IMR-90 (cell line): Measurements from ENCODE around the gene PALB2. TPM values are rescaled to one million over a fixed set of nuclear protein-coding genes. Genes with fewer than 3 reads are reported as not detected.

Experiments
- ATAC-seq: fragments of 200-7000 bp; cut with Tn5 transposase; 2 replicates; pipeline ENCODE4 v1.9.1; 2020; ENCODE audit warnings: low read depth, mild to moderate bottlenecking, moderate library complexity
- BruUV-seq: library from RNA; stranded (reverse); fragments of 400-500 nt; replicated peaks from 2 replicates; lab custom pipeline; 2021; lab: Mats Ljungman, UMichigan
- CTCF ChIA-PET: fragments of 300-600 bp; formaldehyde crosslinking; extraction: SDS; loops from one replicate; lab custom pipeline; 2021; ENCODE audit warnings: antibody characterized with exemption; lab: Yijun Ruan, JAX
- POLR2A ChIA-PET: fragments of 300-600 bp; sonication (Branson Sonifier 250); formaldehyde crosslinking; loops from one replicate; lab custom pipeline; 2022; ENCODE audit warnings: antibody characterized with exemption; ENCODE audit not compliant: unreplicated experiment; lab: Charles Lee
- DNase-seq: peaks from one replicate; pipeline ENCODE4 v3.0.0; 2013
- H2AFZ ChIP-seq: replicated peaks from 2 replicates; pipeline ENCODE3; 2013; ENCODE audit warnings: low read length, mild to moderate bottlenecking; ENCODE audit not compliant: poor library complexity
- H2AK5ac ChIP-seq: 2 replicates; pipeline ENCODE4 v1.6.1; 2013; ENCODE audit warnings: low read depth, low read length, inconsistent platforms
- H2AK9ac ChIP-seq: replicated peaks from 2 replicates; pipeline ENCODE3; 2013; ENCODE audit warnings: mild to moderate bottlenecking, low read depth, low read length, moderate library complexity; ENCODE audit not compliant: poor library complexity
- H2BK120ac ChIP-seq: 2 replicates; pipeline ENCODE4 v1.6.1; 2013; ENCODE audit warnings: low read depth, low read length, inconsistent platforms
- H2BK15ac ChIP-seq: 3 replicates; pipeline ENCODE4 v1.6.1; 2013; ENCODE audit warnings: low read depth, low read length, inconsistent platforms
- H2BK20ac ChIP-seq: 2 replicates; pipeline ENCODE4 v1.6.1; 2013; ENCODE audit warnings: low read depth, mild to moderate bottlenecking, inconsistent platforms, low read length, moderate library complexity
- H2BK5ac ChIP-seq: 2 replicates; pipeline ENCODE4 v1.6.1; 2013; ENCODE audit warnings: mild to moderate bottlenecking, low read depth, low read length, inconsistent platforms; ENCODE audit not compliant: poor library complexity, severe bottlenecking
- H3K14ac ChIP-seq: replicated peaks from 2 replicates; pipeline ENCODE4 v1.6.1; 2013; ENCODE audit warnings: low read depth, low read length, inconsistent platforms
- H3K18ac ChIP-seq: 2 replicates; pipeline ENCODE4 v1.6.1; 2013; ENCODE audit warnings: low read depth, low read length, control low read depth
- H3K23ac ChIP-seq: 2 replicates; pipeline ENCODE4 v1.6.1; 2013; ENCODE audit warnings: low read depth, low read length, inconsistent platforms
- H3K27ac ChIP-seq: 2 replicates; pipeline ENCODE4 v1.5.1; 2013; ENCODE audit warnings: mild to moderate bottlenecking, control low read depth, low read length; ENCODE audit not compliant: insufficient read depth
- H3K27me3 ChIP-seq: 2 replicates; pipeline ENCODE4 v1.6.1; 2013; ENCODE audit warnings: low read length; ENCODE audit not compliant: control insufficient read depth, insufficient read depth
- H3K36me3 ChIP-seq: 2 replicates; pipeline ENCODE4 v1.6.1; 2013; ENCODE audit warnings: low read length, mixed read lengths; ENCODE audit not compliant: control insufficient read depth, insufficient read depth
- H3K4ac ChIP-seq: 2 replicates; pipeline ENCODE4 v1.6.1; 2013; ENCODE audit warnings: low read depth, low read length, inconsistent platforms
- H3K4me1 ChIP-seq: 2 replicates; pipeline ENCODE4 v1.6.1; 2013; ENCODE audit warnings: low read length, mixed read lengths; ENCODE audit not compliant: control insufficient read depth, insufficient read depth
- H3K4me2 ChIP-seq: 2 replicates; pipeline ENCODE4 v1.6.1; 2013; ENCODE audit warnings: low read depth, mild to moderate bottlenecking, control low read depth, low read length, moderate library complexity
- H3K4me3 ChIP-seq: 2 replicates; pipeline ENCODE4 v1.5.1; 2013; ENCODE audit warnings: low read depth, mild to moderate bottlenecking, control low read depth, low read length, moderate library complexity; ENCODE audit not compliant: insufficient read depth
- H3K56ac ChIP-seq: 2 replicates; pipeline ENCODE4 v1.6.1; 2013; ENCODE audit warnings: low read length, inconsistent platforms; ENCODE audit not compliant: insufficient read depth; ENCODE audit errors: extremely low read depth
- H3K79me1 ChIP-seq, 2 experiments: 2 replicates each; pipeline ENCODE4 v1.6.1; 2013; ENCODE audit warnings: low read length in 2 of 2, inconsistent platforms in 1 of 2, low read depth in 1 of 2
- H3K9ac ChIP-seq: 2 replicates; pipeline ENCODE4 v1.6.1; 2013; ENCODE audit warnings: low read depth, low read length, control low read depth
- H3K9me1 ChIP-seq: 2 replicates; pipeline ENCODE4 v1.6.1; 2013; ENCODE audit warnings: low read length, inconsistent platforms; ENCODE audit not compliant: insufficient read depth
- H3K9me3 ChIP-seq: 2 replicates; pipeline ENCODE4 v1.6.1; 2013; ENCODE audit warnings: low read length; ENCODE audit not compliant: control insufficient read depth, insufficient read depth
- H4K20me1 ChIP-seq: 2 replicates; pipeline ENCODE4 v1.6.1; 2013; ENCODE audit warnings: low read length, inconsistent platforms; ENCODE audit not compliant: insufficient read depth
- H4K5ac ChIP-seq: 2 replicates; pipeline ENCODE4 v1.6.1; 2013; ENCODE audit warnings: mild to moderate bottlenecking, low read depth, low read length, control low read depth
- H4K8ac ChIP-seq, 2 experiments: 2 replicates each; pipeline ENCODE4 v1.6.1; 2013; ENCODE audit warnings: low read depth in 2 of 2, low read length in 2 of 2, control low read depth in 1 of 2, inconsistent platforms in 1 of 2
- H4K91ac ChIP-seq: 2 replicates; pipeline ENCODE4 v1.6.1; 2013; ENCODE audit warnings: low read depth, low read length, inconsistent platforms; ENCODE audit not compliant: insufficient read depth
- CEBPB ChIP-seq: IDR thresholded peaks from 2 replicates; pipeline ENCODE4 v1.6.1; 2012; ENCODE audit warnings: low read depth, low read length, improper control_type of control experiment
- FOS ChIP-seq: fragments of 150-350 bp; IDR thresholded peaks from 2 replicates; pipeline ENCODE4 v1.6.1; 2016; ENCODE audit warnings: low read depth, low read length
- POLR2A ChIP-seq: IDR thresholded peaks from 2 replicates; pipeline ENCODE4 v1.6.1; 2012; ENCODE audit warnings: mild to moderate bottlenecking, low read depth, low read length
- SMC3 ChIP-seq: fragments of 150-350 bp; IDR thresholded peaks from 2 replicates; pipeline ENCODE4 v1.6.1; 2016; ENCODE audit warnings: low read depth, mild to moderate bottlenecking, antibody characterized with exemption, low read length, moderate library complexity
- WGBS, 2 experiments: methylation state at CpG; one replicate each; pipeline versions ENCODE4 v1.1.5 to v1.1.7; 2013; ENCODE audit warnings: missing lambda C conversion rate in 2 of 2; ENCODE audit not compliant: insufficient read length in 1 of 2; ENCODE audit errors: extremely low coverage in 2 of 2; 5-methylcytosine and 5-hydroxymethylcytosine counted together
- dilution Hi-C: fragments of 300-500 bp; cut with HindIII; formaldehyde crosslinking; loops from one replicate; pipeline ENCODE4 v1.14.3; 2018; ENCODE audit warnings: low sequenced_read_pairs; ENCODE audit not compliant: unreplicated experiment
- in situ Hi-C: fragments of 300-500 bp; cut with MboI; formaldehyde crosslinking; loops from 3 replicates; pipeline ENCODE4 v1.14.3; 2019; ENCODE audit warnings: low sequenced_read_pairs, inconsistent platforms, mixed read lengths
- intact Hi-C: fragments of 100-400 bp; cut with micrococcal nuclease; formaldehyde crosslinking; loops from 2 replicates; pipeline ENCODE4 v1.10.0; 2022
- polyA plus RNA-seq, 3 experiments: library from polyadenylated mRNA; depleted of rRNA; stranded (reverse); fragments of >200 nt; gene quantifications; 2 replicates each; pipeline ENCODE4 v1.2.3, GENCODE V29; 2012; ENCODE audit warnings: low replicate concordance in 1 of 3
- total RNA-seq: library from RNA; depleted of rRNA; stranded (reverse); fragments of >200 nt; gene quantifications from 2 replicates; pipeline ENCODE4 v1.2.3, GENCODE V29; 2012

PALB2 gene
- total and polyA plus RNA-seq, 2 of the 4 experiments (the other 2 are of a cell fraction): 4.1 to 8.6 TPM

DNA sequence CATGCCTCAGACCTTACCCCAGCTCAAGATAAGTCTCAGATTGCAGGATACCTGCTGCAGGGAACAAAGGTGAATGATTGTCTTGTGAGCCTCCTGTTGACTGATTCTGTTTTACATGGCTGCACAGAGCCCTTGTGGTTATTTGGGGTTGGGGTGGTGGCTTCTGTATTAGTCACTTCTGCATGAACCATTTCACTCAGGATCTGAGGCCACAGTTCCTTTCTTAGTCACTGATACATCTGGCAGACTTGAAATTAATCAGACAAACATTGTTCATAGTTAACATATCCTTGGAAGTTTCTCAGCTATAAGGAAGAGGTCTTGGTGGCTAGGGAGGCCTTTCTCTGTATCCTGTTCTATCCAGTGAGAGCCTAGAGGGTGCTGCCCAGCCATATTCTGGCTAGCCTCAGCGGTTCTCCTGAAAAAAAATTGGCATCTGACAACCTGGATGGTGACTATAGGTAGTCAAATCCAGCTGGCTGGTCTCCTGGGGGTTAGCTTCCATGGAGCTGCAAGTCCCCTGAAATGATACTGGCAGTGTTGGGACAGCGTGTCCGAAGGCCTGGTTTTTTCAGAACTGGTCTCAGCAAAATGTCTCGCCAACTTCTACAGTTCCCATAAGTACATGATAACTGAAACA, 29.1 kb upstream of the PALB2 start:
- TF ChIP-seq POLR2A: no peak
- TF ChIP-seq CEBPB: 0 out of 2 replicates have a peak, but pooled peaks have one; percentile 7
- TF ChIP-seq SMC3: no peak
- TF ChIP-seq FOS: peak; percentile 77
- peak overlapping the region; percentile 44; the same call in 1 of the 2 replicates for H3K4me2 ChIP-seq

More for the DNA sequence above, 29.1 kb upstream of the PALB2 start:
- H3K56ac ChIP-seq: no peak overlapping the region
- in situ Hi-C loops (no loop called here), dilution Hi-C loops (no loop called here), intact Hi-C loops (no loop called here)
- peak overlapping the region; percentile 52; the same call in 1 of the 2 replicates for H4K91ac ChIP-seq
- H2BK15ac ChIP-seq: peak overlapping the region; percentile 58; the same call in 1 of the 3 replicates
- H3K23ac ChIP-seq: peak overlapping the region; percentile 41; the same call in 1 of the 2 replicates
- no peaks in the 10 kb centered on the region for H3K27me3 ChIP-seq
- BruUV-seq: no TSS peak
- ChIA-PET CTCF (interaction anchor here (0.6 to 1.8 kb wide), 2 partner anchors 23 to 57 kb away, joined by 4 read pairs; no protein-coding TSS in a partner anchor), POLR2A (no interaction called here)
- peak overlapping the region; percentile 40 for H3K18ac ChIP-seq
- H3K4me1 ChIP-seq: peaks cover 32% of the 10 kb centered on the region
- no peak overlapping the region; the same call in 1 of the 2 replicates for H3K9ac ChIP-seq
- H3K14ac ChIP-seq: peak overlapping the region; percentile 74
- peak overlapping the region; percentile 84 for H3K4ac ChIP-seq
- H3K27ac ChIP-seq: peak overlapping the region; percentile 89; the same call in 1 of the 2 replicates
- 80% methylated on average over 3 of the region's 4 CpGs; no CpG with 5 or more reads in 1 of the 2 experiments for WGBS, 2 experiments
- peak overlapping the region; percentile 86 for H2AK5ac ChIP-seq
- H2BK20ac ChIP-seq: peak overlapping the region; percentile 11
- H4K20me1 ChIP-seq: peaks cover 17% of the 10 kb centered on the region; the same call in 1 of the 2 replicates
- peaks cover 31% of the 10 kb centered on the region for H3K9me1 ChIP-seq
- peaks cover 24 to 53% of the 10 kb centered on the region in 2 experiments for H3K79me1 ChIP-seq
- peak overlapping the region; percentile 84 for H2AK9ac ChIP-seq
- peak overlapping the region; percentile 69 for H2BK120ac ChIP-seq
- H3K4me3 ChIP-seq: no peak overlapping the region
- H4K8ac ChIP-seq: peak overlapping the region in 1 of 2 experiments; percentile 48; a peak in 2 of 4 replicates
- ATAC-seq (peak; percentile 72), DNase-seq (peak; percentile 95)
- peaks cover 31% of the 10 kb centered on the region for H3K36me3 ChIP-seq
- H2BK5ac ChIP-seq: peak overlapping the region; percentile 69
- H4K5ac ChIP-seq: peak overlapping the region; percentile 43
- no peaks in the 10 kb centered on the region for H3K9me3 ChIP-seq
- H2AFZ ChIP-seq: peak overlapping the region; percentile 57
